Loucy (cell line): ENCODE data around the gene MTCH1.
"Not testable (repeated sequence)": the region's sequence is repeated elsewhere in the genome, so short reads cannot be mapped to it uniquely, and the experiment has no call there.

ENCODE experiments used
- H2AFZ ChIP-seq: fragments of 200-600 bp; sonication (generic); 2 replicates; pipeline ENCODE4 v1.6.0; 2016; ENCODE audit warnings: antibody characterized with exemption, mild to moderate bottlenecking, low read length, moderate library complexity
- H3F3A ChIP-seq: fragments of 200-600 bp; 2 replicates; pipeline ENCODE4 v1.6.0; 2016; ENCODE audit warnings: antibody characterized with exemption, low read depth, mild to moderate bottlenecking
- H3K27me3 ChIP-seq: fragments of 200-600 bp; sonication (generic); 2 replicates; pipeline ENCODE4 v1.6.1; 2014; ENCODE audit warnings: low read length, mild to moderate bottlenecking; ENCODE audit not compliant: insufficient read depth, poor library complexity, severe bottlenecking
- H3K36me3 ChIP-seq: fragments of 200-600 bp; sonication (generic); 2 replicates; pipeline ENCODE4 v1.6.1; 2016; ENCODE audit warnings: low read length; ENCODE audit not compliant: insufficient read depth
- H3K4me1 ChIP-seq: fragments of 200-600 bp; sonication (generic); 2 replicates; pipeline ENCODE4 v1.5.1; 2014; ENCODE audit warnings: low read length, mild to moderate bottlenecking; ENCODE audit not compliant: insufficient read depth, poor library complexity, severe bottlenecking
- H3K4me2 ChIP-seq: fragments of 200-600 bp; sonication (generic); 2 replicates; pipeline ENCODE4 v1.6.0; 2014; ENCODE audit warnings: antibody characterized with exemption, low read length, low read depth, mild to moderate bottlenecking; ENCODE audit not compliant: poor library complexity, severe bottlenecking
- H3K4me3 ChIP-seq: fragments of 200-600 bp; sonication (generic); 2 replicates; pipeline ENCODE4 v1.5.1; 2014; ENCODE audit warnings: low read length, mild to moderate bottlenecking, mixed read lengths; ENCODE audit not compliant: poor library complexity, severe bottlenecking
- H3K79me2 ChIP-seq: fragments of 200-600 bp; sonication (generic); 2 replicates; pipeline ENCODE4 v1.6.1; 2014; ENCODE audit warnings: low read length; ENCODE audit not compliant: insufficient read depth
- H3K9ac ChIP-seq: fragments of 200-600 bp; sonication (generic); 2 replicates; pipeline ENCODE4 v1.6.0; 2014; ENCODE audit warnings: mild to moderate bottlenecking, low read depth, low read length, moderate library complexity; ENCODE audit not compliant: poor library complexity, severe bottlenecking
- H3K9me2 ChIP-seq: fragments of 200-600 bp; sonication (generic); replicated peaks from 2 replicates; pipeline ENCODE4 v1.6.1; 2016; ENCODE audit warnings: low read depth, low read length, mixed read lengths
- H3K9me3 ChIP-seq: fragments of 200-600 bp; sonication (generic); 2 replicates; pipeline ENCODE4 v1.6.1; 2014; ENCODE audit warnings: mild to moderate bottlenecking, antibody characterized with exemption, low read length, low read depth; ENCODE audit not compliant: insufficient read depth
- H4K20me1 ChIP-seq: fragments of 200-600 bp; sonication (generic); 2 replicates; pipeline ENCODE4 v1.6.0; 2014; ENCODE audit warnings: antibody characterized with exemption, low read length, mild to moderate bottlenecking; ENCODE audit not compliant: insufficient read depth, poor library complexity, severe bottlenecking
- EZH2phosphoT487 ChIP-seq: fragments of 200-600 bp; IDR thresholded peaks from 2 replicates; pipeline ENCODE4 v1.6.1; 2018; ENCODE audit warnings: antibody characterized with exemption, mild to moderate bottlenecking, moderate library complexity, borderline replicate concordance
- TF ChIP-seq, protein P1 (sequence below): fragments of 200-600 bp; sonication (generic); conservative IDR thresholded peaks from 2 replicates; pipeline ENCODE4 v1.5.1; 2014; ENCODE audit warnings: mild to moderate bottlenecking, antibody characterized with exemption, low read length

Gene MTCH1

DNA sequence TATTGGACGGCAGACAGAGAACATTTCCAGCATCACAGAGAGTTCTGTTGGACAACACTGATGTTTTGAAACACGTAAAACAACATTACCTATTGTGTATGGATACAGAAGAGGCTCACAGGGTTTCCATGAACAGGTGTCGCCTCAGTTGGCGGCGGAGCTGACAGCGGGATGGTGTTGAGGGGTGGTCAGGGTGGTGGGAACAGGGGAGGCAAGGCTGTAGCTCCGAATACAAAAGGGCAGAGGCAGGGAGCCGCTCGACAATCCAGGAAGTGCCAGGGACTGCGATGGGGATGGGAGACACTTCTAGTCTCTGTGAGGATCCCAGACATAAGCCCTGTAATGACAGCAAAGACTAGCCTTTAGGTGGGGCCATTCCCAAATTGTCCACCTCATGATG, 46.0 kb downstream of the MTCH1 start:
- no peaks in the 10 kb centered on the region for H3K36me3 ChIP-seq
- H4K20me1 ChIP-seq = no peaks in the 10 kb centered on the region
- no peak overlapping the region for H3K4me2 ChIP-seq
- no peaks in the 10 kb centered on the region for H3K4me1 ChIP-seq
- no peak for TF ChIP-seq EZH2phosphoT487
- TF ChIP-seq, protein P1, sequence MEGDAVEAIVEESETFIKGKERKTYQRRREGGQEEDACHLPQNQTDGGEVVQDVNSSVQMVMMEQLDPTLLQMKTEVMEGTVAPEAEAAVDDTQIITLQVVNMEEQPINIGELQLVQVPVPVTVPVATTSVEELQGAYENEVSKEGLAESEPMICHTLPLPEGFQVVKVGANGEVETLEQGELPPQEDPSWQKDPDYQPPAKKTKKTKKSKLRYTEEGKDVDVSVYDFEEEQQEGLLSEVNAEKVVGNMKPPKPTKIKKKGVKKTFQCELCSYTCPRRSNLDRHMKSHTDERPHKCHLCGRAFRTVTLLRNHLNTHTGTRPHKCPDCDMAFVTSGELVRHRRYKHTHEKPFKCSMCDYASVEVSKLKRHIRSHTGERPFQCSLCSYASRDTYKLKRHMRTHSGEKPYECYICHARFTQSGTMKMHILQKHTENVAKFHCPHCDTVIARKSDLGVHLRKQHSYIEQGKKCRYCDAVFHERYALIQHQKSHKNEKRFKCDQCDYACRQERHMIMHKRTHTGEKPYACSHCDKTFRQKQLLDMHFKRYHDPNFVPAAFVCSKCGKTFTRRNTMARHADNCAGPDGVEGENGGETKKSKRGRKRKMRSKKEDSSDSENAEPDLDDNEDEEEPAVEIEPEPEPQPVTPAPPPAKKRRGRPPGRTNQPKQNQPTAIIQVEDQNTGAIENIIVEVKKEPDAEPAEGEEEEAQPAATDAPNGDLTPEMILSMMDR = no peak
- no peaks in the 10 kb centered on the region for H3K79me2 ChIP-seq
- H3K9me3 ChIP-seq = no peaks in the 10 kb centered on the region
- H3K4me3 ChIP-seq = no peak overlapping the region
- H3K9me2 ChIP-seq = no peaks in the 10 kb centered on the region
- no peaks in the 10 kb centered on the region for H3F3A ChIP-seq
- no peak overlapping the region for H3K9ac ChIP-seq
- H2AFZ ChIP-seq = no peak overlapping the region
- H3K27me3 ChIP-seq = no peaks in the 10 kb centered on the region

DNA sequence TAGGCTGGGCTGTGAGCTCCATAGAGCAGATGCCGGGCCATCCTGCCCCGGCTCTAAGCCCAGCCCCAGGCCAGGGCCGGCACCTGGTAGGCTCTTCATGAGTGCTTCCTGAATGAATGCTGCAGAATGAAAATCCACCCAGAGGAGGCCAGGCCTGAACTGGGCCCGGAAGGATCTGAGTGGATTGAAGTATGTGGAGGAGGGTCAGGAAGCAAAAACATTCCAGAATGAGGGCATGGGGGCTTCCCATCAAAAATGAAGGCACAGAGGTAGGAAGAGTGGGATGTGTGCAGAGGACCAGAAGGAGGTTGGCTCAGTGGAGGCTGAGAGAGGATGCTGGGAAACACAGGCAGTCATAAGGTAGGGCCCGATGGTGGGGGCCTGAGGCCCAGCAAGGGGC, 47.0 kb downstream of the MTCH1 start:
- H3K4me2 ChIP-seq, H3F3A ChIP-seq, H3K9me2 ChIP-seq, H3K4me1 ChIP-seq, H2AFZ ChIP-seq, H3K4me3 ChIP-seq, H3K9ac ChIP-seq, H3K9me3 ChIP-seq, H4K20me1 ChIP-seq, H3K79me2 ChIP-seq, H3K36me3 ChIP-seq, H3K27me3 ChIP-seq: not testable (repeated sequence)

DNA sequence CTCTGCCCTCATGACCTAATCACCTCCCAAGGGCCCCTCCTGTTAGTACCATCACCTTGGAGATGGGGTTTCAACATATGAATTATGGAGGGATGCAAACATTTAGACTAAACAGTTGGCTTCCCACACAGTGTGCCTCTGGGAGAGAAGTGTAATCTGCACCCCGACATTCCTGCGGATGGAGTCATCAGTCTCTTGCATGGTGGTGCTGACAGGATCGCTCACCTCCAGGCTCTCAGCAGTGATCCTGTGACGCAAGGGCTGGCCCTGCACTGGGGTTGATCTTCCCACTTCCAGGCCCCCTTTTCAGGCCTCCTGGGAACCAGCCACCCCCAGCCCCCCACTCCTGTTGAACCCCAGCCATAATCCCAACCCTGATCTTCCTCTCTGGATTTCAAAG, 47.5 kb downstream of the MTCH1 start:
- H3K36me3 ChIP-seq = no peaks in the 10 kb centered on the region
- H3K79me2 ChIP-seq = no peaks in the 10 kb centered on the region
- no peaks in the 10 kb centered on the region for H3K9me2 ChIP-seq
- no peaks in the 10 kb centered on the region for H3K4me1 ChIP-seq
- H3F3A ChIP-seq = no peaks in the 10 kb centered on the region
- no peak for TF ChIP-seq EZH2phosphoT487
- TF ChIP-seq, protein P1 = no peak
- H3K9me3 ChIP-seq = no peaks in the 10 kb centered on the region
- H3K4me2 ChIP-seq = no peak overlapping the region
- no peak overlapping the region for H3K9ac ChIP-seq
- no peak overlapping the region for H3K4me3 ChIP-seq
- H2AFZ ChIP-seq = no peak overlapping the region
- H4K20me1 ChIP-seq = no peaks in the 10 kb centered on the region
- no peaks in the 10 kb centered on the region for H3K27me3 ChIP-seq

DNA sequence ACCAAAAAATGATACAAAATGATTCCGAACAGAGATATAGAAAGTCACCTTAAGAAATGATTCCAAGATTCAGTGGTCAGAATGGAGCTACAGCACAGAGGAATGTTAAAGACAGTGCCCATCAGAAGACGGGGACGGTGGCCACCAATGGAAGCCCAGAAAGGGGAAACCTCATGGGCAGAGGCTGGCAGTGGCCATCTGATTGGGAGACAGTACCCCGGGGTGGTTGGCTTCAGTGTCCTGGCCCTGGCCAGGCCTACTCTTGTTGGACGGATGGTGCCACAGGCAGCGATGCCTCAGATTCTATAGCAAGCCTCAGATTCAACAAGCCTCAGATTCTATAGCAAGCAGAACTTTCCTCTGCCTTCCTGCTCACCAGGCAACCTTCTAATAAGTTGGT, 48.1 kb downstream of the MTCH1 start:
- Histone ChIP-seq H4K20me1 (no peaks in the 10 kb centered on the region), H3K9ac (no peak overlapping the region), H3K79me2 (no peaks in the 10 kb centered on the region), H3K36me3 (no peaks in the 10 kb centered on the region), H3K4me2 (no peak overlapping the region), H2AFZ (no peak overlapping the region), H3K4me3 (no peak overlapping the region), H3K27me3 (no peaks in the 10 kb centered on the region), H3K4me1 (no peaks in the 10 kb centered on the region), H3K9me2 (no peaks in the 10 kb centered on the region), H3K9me3 (no peaks in the 10 kb centered on the region), H3F3A (no peaks in the 10 kb centered on the region)
- TF ChIP-seq EZH2phosphoT487 = no peak
- TF ChIP-seq, protein P1 = no peak
